CD8-positive, alpha-beta memory T cell (primary cell): ENCODE results near the gene AIPL1. TPM values are rescaled to one million over a fixed set of nuclear protein-coding genes. Genes with fewer than 3 reads are reported as not detected.
A peak's percentile ranks its signal among the peaks of the same experiment; 100 is the strongest.

Experiments used
- CTCF ChIA-PET: fragments of 350-600 bp; sonication (Branson Sonifier 250); formaldehyde crosslinking; loops from one replicate; lab custom pipeline; 2021; ENCODE audit warnings: antibody characterized with exemption; lab: Charles Lee
- POLR2A ChIA-PET: fragments of 350-600 bp; sonication (Branson Sonifier 250); formaldehyde crosslinking; loops from one replicate; lab custom pipeline; 2021; ENCODE audit warnings: antibody characterized with exemption; lab: Charles Lee
- DNase-seq, 5 donors: peaks; one replicate each; pipeline versions ENCODE4 v3.0.0 to v3.0.0-alpha.2; 2020 to 2022; ENCODE audit warnings: mixed read lengths in 1 of 5
- H3K27ac ChIP-seq: one replicate; pipeline ENCODE4 v1.7.0; 2013; ENCODE audit warnings: low read depth, mild to moderate bottlenecking, low read length, moderate library complexity
- H3K27me3 ChIP-seq: 2 replicates; pipeline ENCODE4 v1.7.0; 2013; ENCODE audit warnings: low read length, mild to moderate bottlenecking; ENCODE audit not compliant: insufficient read depth, poor library complexity, severe bottlenecking
- H3K36me3 ChIP-seq: 2 replicates; pipeline ENCODE4 v1.7.0; 2013; ENCODE audit warnings: mild to moderate bottlenecking, low read length, moderate library complexity; ENCODE audit not compliant: insufficient read depth
- H3K4me1 ChIP-seq: 2 replicates; pipeline ENCODE4 v1.7.0; 2013; ENCODE audit warnings: mild to moderate bottlenecking, low read length, moderate library complexity; ENCODE audit not compliant: insufficient read depth
- H3K4me3 ChIP-seq: 2 replicates; pipeline ENCODE4 v1.7.0; 2013; ENCODE audit warnings: mild to moderate bottlenecking, low read length
- H3K9me3 ChIP-seq: 2 replicates; pipeline ENCODE4 v1.7.0; 2013; ENCODE audit warnings: mild to moderate bottlenecking, low read length
- H3K27ac Mint-ChIP-seq, 8 donors: one replicate each; pipeline ENCODE4 v1.8.0; 2020 to 2021; ENCODE audit warnings: mixed read lengths in 8 of 8, mild to moderate bottlenecking in 6 of 8, inconsistent platforms in 3 of 8, moderate library complexity in 3 of 8
- H3K27me3 Mint-ChIP-seq, 2 donors: one replicate each; pipeline ENCODE4 v1.8.0; 2020 to 2021; ENCODE audit warnings: mixed read lengths in 2 of 2, mild to moderate bottlenecking in 1 of 2, moderate library complexity in 1 of 2
- H3K36me3 Mint-ChIP-seq, 3 donors: one replicate each; pipeline ENCODE4 v1.8.0; 2020 to 2021; ENCODE audit warnings: mixed read lengths in 3 of 3, inconsistent platforms in 1 of 3, mild to moderate bottlenecking in 1 of 3
- H3K4me1 Mint-ChIP-seq, 3 donors: one replicate each; pipeline ENCODE4 v1.8.0; 2020 to 2021; ENCODE audit warnings: mixed read lengths in 3 of 3, inconsistent platforms in 1 of 3, mild to moderate bottlenecking in 1 of 3
- H3K4me3 Mint-ChIP-seq, 7 donors: one replicate each; pipeline ENCODE4 v1.8.0; 2020 to 2021; ENCODE audit warnings: mixed read lengths in 7 of 7, mild to moderate bottlenecking in 6 of 7, moderate library complexity in 4 of 7, inconsistent platforms in 2 of 7
- H3K9me3 Mint-ChIP-seq, 5 donors: one replicate each; pipeline ENCODE4 v1.8.0; 2020 to 2022; ENCODE audit warnings: mixed read lengths in 5 of 5, mild to moderate bottlenecking in 3 of 5, moderate library complexity in 2 of 5, inconsistent platforms in 1 of 5
- polyA plus RNA-seq: library from polyadenylated mRNA; unstranded; fragments of 300-500 nt; fragmentation: Illumina TruSeq; gene quantifications from one replicate; pipeline ENCODE4 v1.2.3, GENCODE V29; 2021
- total RNA-seq, 2 experiments: library from RNA; stranded (reverse); gene quantifications; one replicate each; pipeline ENCODE4 v1.2.3, GENCODE V29; 2021

Gene AIPL1
- total and polyA plus RNA-seq, 3 experiments from 2014 or later = not detected

DNA sequence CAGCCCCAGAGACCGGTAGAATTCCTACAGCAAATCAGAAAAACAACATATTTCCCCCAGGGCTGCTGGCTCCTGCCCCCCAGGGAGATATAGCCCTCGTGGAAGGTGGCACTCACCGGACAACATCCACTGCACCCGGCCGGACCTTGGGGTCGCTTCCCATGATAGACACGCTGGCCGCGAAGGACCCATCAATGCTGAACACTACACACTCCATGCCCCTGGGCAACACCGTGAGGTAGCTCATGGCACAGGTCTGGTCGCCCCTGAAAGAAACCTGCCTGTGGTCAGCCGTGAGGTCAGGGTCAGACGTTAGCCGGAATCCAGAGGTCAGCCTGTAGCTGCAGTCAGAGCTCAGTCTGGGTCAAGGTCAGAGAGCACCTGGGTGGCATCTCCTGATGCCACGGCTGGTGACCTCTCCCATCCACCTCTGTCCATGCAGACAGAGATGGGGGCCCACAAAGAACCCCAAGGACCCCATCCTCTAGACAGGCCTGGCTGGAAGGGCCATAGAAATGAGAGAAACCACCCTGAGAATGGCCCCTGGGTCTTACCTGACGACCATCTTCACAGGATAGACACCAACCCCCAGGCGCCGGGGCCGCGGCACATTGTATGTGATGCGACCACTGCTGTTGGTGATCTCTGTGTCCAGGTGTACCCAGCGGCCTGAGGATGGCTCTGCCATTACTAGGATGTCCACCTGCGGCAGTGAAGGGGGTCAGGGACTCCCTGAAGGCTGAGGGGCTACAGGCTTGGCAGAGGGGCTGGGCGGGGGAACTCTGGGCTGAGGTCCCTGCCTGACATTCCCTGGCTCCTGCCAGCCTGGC lies 28.9 kb upstream of the AIPL1 start:
- H3K4me3 Mint-ChIP-seq = no peak overlapping the region
- H3K4me1 Mint-ChIP-seq = no peaks in the 10 kb centered on the region
- no peak overlapping the region for H3K27ac Mint-ChIP-seq
- no peaks in the 10 kb centered on the region for H3K4me1 ChIP-seq
- H3K36me3 ChIP-seq = no peaks in the 10 kb centered on the region
- H3K4me3 ChIP-seq = no peak overlapping the region
- POLR2A ChIA-PET = no interaction called here
- peaks cover 7 to 10% of the 10 kb centered on the region in 2 donors for H3K27me3 Mint-ChIP-seq
- H3K27me3 ChIP-seq = no peaks in the 10 kb centered on the region
- H3K27ac ChIP-seq = no peak overlapping the region
- DNase-seq = no peak
- no peaks in the 10 kb centered on the region for H3K36me3 Mint-ChIP-seq
- H3K9me3 ChIP-seq = no peaks in the 10 kb centered on the region
- CTCF ChIA-PET = no interaction called here
- no peaks in the 10 kb centered on the region for H3K9me3 Mint-ChIP-seq

DNA sequence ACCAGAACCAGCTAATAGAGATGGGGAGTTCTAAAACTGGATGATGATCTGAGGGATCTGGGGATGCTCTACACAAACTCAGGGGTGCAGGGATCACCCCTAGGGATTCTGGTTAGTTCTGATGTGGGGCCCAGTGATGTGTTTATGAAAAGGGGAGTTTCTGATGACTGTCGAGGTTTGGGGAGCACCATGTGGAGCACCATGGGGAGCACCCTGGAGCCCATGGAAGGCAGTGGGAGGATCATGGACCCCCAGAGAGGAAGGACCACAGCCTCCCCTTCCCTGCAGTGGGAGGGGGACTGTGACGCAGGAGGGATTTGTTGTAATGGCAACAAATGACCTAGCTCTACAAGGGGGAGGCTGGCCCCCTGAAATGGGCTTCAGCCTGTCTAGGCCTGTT lies 27.8 kb upstream of the AIPL1 start:
- Histone ChIP-seq H3K27ac (no peak overlapping the region), H3K27me3 (no peaks in the 10 kb centered on the region), H3K4me3 (no peak overlapping the region), H3K36me3 (no peaks in the 10 kb centered on the region), H3K4me1 (no peaks in the 10 kb centered on the region), H3K9me3 (no peaks in the 10 kb centered on the region)
- H3K36me3 Mint-ChIP-seq = no peaks in the 10 kb centered on the region
- POLR2A ChIA-PET = no interaction called here
- no peaks in the 10 kb centered on the region for H3K9me3 Mint-ChIP-seq
- no peak overlapping the region for H3K27ac Mint-ChIP-seq
- H3K4me1 Mint-ChIP-seq = no peaks in the 10 kb centered on the region
- H3K27me3 Mint-ChIP-seq = peaks cover 5 to 10% of the 10 kb centered on the region in 2 donors
- CTCF ChIA-PET = interaction anchor here (0.8 kb wide), 1 partner anchor 10 kb away, joined by 3 read pairs; no protein-coding TSS in a partner anchor
- DNase-seq = no peak
- H3K4me3 Mint-ChIP-seq = no peak overlapping the region

DNA sequence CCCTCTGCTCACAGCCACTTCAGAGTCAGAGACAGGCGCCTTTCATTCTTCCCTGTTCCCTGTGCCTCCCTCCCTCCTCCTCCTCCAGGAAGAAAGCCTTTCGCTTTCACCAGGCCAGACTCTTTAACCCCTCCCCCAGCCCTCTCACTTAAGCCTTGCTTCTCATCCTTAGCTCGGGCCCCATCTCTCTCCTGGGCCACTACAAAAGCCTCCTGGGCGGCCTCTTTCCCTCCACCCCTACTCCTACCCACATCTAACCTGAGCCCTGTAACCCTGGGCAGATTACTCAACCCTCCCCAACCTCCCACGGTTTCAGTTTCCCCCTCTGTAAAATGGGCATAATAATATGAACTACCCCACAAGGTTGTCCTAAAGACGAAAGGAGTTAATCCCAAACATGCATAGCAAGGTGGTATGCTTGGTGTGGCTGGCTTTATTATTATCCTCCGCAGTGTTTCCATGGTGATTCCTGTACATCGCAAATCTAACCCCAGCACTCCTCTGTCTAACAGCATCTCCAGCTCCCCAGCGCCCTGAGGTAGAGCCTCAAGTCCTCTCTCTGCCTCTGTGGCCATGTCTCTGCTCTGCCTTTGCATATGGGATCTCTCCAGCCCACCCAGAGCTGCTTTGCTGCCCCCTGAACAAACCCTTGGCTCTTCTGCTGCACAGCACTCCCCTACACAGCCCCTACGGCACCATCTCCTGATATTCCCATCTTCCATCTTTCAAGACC lies 27.0 kb upstream of the AIPL1 start:
- no peak for DNase-seq
- Histone ChIP-seq H3K27ac (no peak overlapping the region), H3K36me3 (no peaks in the 10 kb centered on the region), H3K9me3 (no peaks in the 10 kb centered on the region), H3K4me1 (no peaks in the 10 kb centered on the region), H3K4me3 (no peak overlapping the region), H3K27me3 (no peaks in the 10 kb centered on the region)
- POLR2A ChIA-PET = no interaction called here
- peak overlapping the region in 1 of 7 donors; percentile 46 for H3K4me3 Mint-ChIP-seq
- no peaks in the 10 kb centered on the region for H3K4me1 Mint-ChIP-seq
- peaks cover 5 to 10% of the 10 kb centered on the region in 2 donors for H3K27me3 Mint-ChIP-seq
- CTCF ChIA-PET = no interaction called here
- peak overlapping the region in 2 of 8 donors; percentile 22 to 48 for H3K27ac Mint-ChIP-seq
- H3K9me3 Mint-ChIP-seq = no peaks in the 10 kb centered on the region
- H3K36me3 Mint-ChIP-seq = no peaks in the 10 kb centered on the region

DNA sequence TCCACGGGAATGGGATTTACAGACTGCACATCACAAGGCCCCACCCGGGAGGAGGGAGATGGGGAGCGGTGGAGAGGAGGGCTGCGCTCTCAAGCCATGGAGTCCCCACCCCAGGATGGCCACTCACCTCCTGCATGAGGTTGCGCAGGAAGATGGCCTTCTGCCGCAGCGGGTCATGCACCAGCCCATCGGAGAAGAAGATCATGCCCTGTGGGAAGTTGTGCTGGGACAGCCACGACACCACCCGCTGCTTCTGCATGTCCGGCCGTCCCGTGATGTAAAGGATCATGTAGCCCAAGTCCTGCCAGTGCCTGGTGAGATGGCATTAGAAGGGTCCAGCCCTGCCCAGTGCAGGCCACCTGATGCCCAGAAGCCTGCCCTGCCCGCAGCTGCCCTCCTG lies 26.3 kb upstream of the AIPL1 start:
- Mint-ChIP-seq H3K27me3 (peaks cover 5 to 7% of the 10 kb centered on the region in 2 donors), H3K4me3 (no peak overlapping the region), H3K9me3 (no peaks in the 10 kb centered on the region), H3K27ac (no peak overlapping the region), H3K36me3 (no peaks in the 10 kb centered on the region), H3K4me1 (peaks cover 4 to 6% (median 5%) of the 10 kb centered on the region in 3 donors)
- H3K27me3 ChIP-seq = no peaks in the 10 kb centered on the region
- H3K36me3 ChIP-seq = no peaks in the 10 kb centered on the region
- ChIA-PET CTCF (no interaction called here), POLR2A (no interaction called here)
- H3K4me3 ChIP-seq = no peak overlapping the region
- DNase-seq = no peak
- H3K9me3 ChIP-seq = no peaks in the 10 kb centered on the region
- H3K4me1 ChIP-seq = no peaks in the 10 kb centered on the region
- no peak overlapping the region for H3K27ac ChIP-seq

DNA sequence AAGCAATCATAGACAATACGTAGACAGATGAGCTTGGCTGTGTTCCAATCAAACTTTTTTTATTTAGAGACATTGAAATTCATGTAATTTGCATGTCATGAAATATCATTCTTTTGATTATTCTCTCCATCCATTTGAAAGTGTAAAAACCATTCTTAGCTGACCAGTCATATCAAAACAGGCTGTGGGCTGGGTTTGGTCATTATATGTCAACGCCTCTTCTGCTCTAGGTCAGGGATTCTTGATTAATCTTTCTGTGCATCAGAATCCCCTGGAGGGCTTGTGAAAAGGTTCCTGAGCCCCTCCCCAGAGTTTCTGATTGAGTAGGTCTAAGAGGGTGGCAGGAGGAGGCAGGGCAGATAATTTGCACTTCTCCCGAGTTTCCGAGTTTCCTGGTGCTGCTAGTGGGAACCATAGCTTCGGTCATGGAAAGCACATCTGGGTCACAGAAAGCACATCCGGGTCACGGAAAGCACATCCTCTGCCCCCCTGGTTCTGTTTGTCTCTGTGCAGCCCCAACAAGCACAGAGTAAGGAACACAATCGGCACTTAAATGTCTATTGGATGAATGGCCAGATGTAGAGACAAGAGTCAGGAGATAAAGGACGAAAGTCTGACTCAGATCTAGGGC lies 25.7 kb upstream of the AIPL1 start:
- ChIA-PET POLR2A (no interaction called here), CTCF (no interaction called here)
- Mint-ChIP-seq H3K9me3 (no peaks in the 10 kb centered on the region), H3K4me3 (no peak overlapping the region), H3K36me3 (no peaks in the 10 kb centered on the region), H3K27me3 (peaks cover 3 to 5% of the 10 kb centered on the region in 2 donors), H3K4me1 (peaks cover 5 to 8% (median 6%) of the 10 kb centered on the region in 3 donors), H3K27ac (peak overlapping the region in 1 of 8 donors; percentile 32)
- H3K27ac ChIP-seq = no peak overlapping the region
- no peak overlapping the region for H3K4me3 ChIP-seq
- H3K27me3 ChIP-seq = no peaks in the 10 kb centered on the region
- H3K9me3 ChIP-seq = no peaks in the 10 kb centered on the region
- no peak for DNase-seq
- no peaks in the 10 kb centered on the region for H3K4me1 ChIP-seq
- H3K36me3 ChIP-seq = no peaks in the 10 kb centered on the region

DNA sequence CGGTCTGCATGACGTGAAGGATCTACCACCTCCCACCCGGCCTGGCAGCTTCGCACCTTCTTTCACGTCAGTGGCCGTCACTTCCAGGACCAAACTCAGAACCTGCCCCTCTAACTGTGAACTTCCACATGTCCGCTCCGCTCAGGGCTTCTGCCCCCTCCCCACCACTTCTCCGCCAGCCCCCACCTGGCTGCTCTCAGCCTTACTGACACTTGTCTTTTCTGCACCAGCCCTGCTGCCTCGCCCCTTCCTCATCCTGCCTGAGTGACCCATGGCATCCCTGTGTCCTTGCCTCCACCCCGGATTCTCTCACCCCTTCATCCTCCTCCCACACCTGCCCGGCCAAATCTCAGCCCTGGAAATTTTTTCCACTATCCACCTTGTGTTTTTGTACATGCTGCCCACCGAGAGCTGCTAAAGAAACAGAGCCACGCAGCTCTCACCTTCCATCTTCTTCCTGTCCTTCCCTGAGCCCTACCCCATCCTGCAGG lies 23.6 kb upstream of the AIPL1 start:
- POLR2A ChIA-PET = no interaction called here
- CTCF ChIA-PET = interaction anchor here (0.8 to 1.2 kb wide), 2 partner anchors 10 to 14 kb away, joined by 3 to 4 read pairs; no protein-coding TSS in a partner anchor

DNA sequence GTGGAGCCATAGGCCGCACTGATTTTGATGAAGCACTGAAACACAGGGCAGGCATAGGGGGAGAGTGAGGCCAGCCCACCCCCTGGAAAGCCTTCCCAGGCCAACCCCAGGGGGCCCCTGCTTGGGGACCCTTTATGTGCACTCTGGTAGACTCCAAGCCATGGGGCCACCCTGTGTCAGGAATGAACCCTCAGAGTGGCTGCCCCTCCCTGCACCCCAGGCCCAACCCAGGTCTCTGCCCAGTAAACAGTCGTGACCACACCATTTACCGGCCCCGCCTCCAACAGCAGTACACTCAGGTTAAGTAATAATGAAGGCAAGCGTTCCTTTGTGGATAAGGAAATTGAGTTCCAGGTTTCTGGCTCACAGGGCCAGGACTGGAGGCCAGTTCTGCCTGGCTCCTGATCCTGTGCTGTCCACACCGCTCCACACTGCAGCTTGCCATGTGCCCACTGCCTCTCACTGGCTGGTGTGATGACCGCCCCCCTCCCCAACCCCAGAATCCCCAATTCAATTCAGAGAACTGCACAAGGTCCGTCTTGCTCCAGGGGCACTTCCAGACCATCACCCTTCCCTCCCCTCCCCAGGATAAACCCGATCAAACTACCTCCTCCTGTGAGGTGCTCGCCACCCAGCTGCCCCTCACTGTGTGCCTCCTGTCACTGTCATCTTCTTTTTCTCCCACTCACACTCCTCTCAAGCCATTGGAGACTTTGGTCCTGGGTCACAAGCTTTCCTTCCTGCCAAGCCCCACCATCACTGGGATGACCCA lies 23.0 kb upstream of the AIPL1 start:
- POLR2A ChIA-PET = no interaction called here
- Mint-ChIP-seq H3K27me3 (peaks cover 3 to 13% of the 10 kb centered on the region in 2 donors), H3K9me3 (no peaks in the 10 kb centered on the region), H3K4me3 (no peak overlapping the region), H3K27ac (no peak overlapping the region), H3K36me3 (no peaks in the 10 kb centered on the region), H3K4me1 (peaks cover 8 to 22% (median 19%) of the 10 kb centered on the region in 3 donors)
- Histone ChIP-seq H3K27me3 (no peaks in the 10 kb centered on the region), H3K9me3 (no peaks in the 10 kb centered on the region), H3K27ac (no peak overlapping the region), H3K4me1 (peaks cover 5% of the 10 kb centered on the region), H3K4me3 (no peak overlapping the region), H3K36me3 (no peaks in the 10 kb centered on the region)
- DNase-seq = no peak
- CTCF ChIA-PET = interaction anchor here (0.8 kb wide), 1 partner anchor 9 kb away, joined by 4 read pairs; no protein-coding TSS in a partner anchor

More for the DNA sequence above, 23.6 kb upstream of the AIPL1 start:
- Mint-ChIP-seq H3K9me3 (no peaks in the 10 kb centered on the region), H3K27me3 (peaks cover 2 to 9% of the 10 kb centered on the region in 2 donors), H3K4me3 (no peak overlapping the region), H3K27ac (no peak overlapping the region), H3K4me1 (peaks cover 8 to 18% (median 17%) of the 10 kb centered on the region in 3 donors), H3K36me3 (no peaks in the 10 kb centered on the region)
- no peak for DNase-seq
- Histone ChIP-seq H3K36me3 (no peaks in the 10 kb centered on the region), H3K4me3 (no peak overlapping the region), H3K9me3 (no peaks in the 10 kb centered on the region), H3K27me3 (no peaks in the 10 kb centered on the region), H3K27ac (no peak overlapping the region), H3K4me1 (peaks cover 5% of the 10 kb centered on the region)
